Measurements from ENCODE around the gene EHD1.

GRCh38 chr11:64874308-64875240 is 3.8 kb downstream of the EHD1 start:
- TF ChIP-seq EZH2 (IDR thresholded peaks at IDR 0.05), result no peak
- TF ChIP-seq POLR2AphosphoS5 (IDR thresholded peaks at IDR 0.05; ENCODE audit: borderline replicate concordance, low read depth, low read length), result no peak
- TF ChIP-seq FOXP2 (optimal IDR thresholded peaks at IDR 0.05; ENCODE audit: control extremely low read depth, extremely low read length, insufficient read depth), result no peak
